ENCODE results near the gene PPP1R1C.

DNA sequence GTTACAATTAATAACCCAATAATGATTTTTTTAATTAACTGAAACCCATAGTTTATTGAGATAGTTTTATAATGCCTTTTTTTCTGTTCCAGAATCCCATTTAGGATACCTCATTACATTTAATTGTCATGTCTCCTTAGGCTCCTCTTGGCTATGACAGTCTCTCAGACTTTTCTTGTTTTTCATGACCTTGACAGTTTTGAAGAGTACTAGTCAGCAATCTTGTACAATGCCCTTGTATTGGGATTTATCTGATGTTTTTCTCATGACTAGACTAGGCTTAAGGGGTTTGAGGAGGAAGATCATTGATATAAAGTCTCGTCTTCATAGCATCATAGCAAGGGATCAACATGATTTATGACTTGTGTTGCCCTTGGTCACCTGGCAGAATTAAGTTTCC lies 72.4 kb downstream of the PPP1R1C start:
- TF ChIP-seq ZFP36 (IDR thresholded peaks at IDR 0.05; ENCODE audit: borderline replicate concordance, low read depth, low read length, partially characterized antibody): no peak
- no peak for TF ChIP-seq PAX8 (CRISPR knock-in tag; IDR thresholded peaks at IDR 0.05; ENCODE audit: borderline replicate concordance)
- TF ChIP-seq RFX5 (IDR thresholded peaks at IDR 0.05; ENCODE audit: low read depth, low read length): no peak
- no peak for TF ChIP-seq ERF (CRISPR knock-in tag; IDR thresholded peaks at IDR 0.05)
- TF ChIP-seq CBFB (CRISPR knock-in tag; IDR thresholded peaks at IDR 0.05): no peak
- TF ChIP-seq, protein P1, sequence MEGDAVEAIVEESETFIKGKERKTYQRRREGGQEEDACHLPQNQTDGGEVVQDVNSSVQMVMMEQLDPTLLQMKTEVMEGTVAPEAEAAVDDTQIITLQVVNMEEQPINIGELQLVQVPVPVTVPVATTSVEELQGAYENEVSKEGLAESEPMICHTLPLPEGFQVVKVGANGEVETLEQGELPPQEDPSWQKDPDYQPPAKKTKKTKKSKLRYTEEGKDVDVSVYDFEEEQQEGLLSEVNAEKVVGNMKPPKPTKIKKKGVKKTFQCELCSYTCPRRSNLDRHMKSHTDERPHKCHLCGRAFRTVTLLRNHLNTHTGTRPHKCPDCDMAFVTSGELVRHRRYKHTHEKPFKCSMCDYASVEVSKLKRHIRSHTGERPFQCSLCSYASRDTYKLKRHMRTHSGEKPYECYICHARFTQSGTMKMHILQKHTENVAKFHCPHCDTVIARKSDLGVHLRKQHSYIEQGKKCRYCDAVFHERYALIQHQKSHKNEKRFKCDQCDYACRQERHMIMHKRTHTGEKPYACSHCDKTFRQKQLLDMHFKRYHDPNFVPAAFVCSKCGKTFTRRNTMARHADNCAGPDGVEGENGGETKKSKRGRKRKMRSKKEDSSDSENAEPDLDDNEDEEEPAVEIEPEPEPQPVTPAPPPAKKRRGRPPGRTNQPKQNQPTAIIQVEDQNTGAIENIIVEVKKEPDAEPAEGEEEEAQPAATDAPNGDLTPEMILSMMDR (CRISPR knock-in tag; IDR thresholded peaks at IDR 0.05): no peak
- no peak for TF ChIP-seq POLR2A (IDR thresholded peaks at IDR 0.05; ENCODE audit: insufficient read depth in 1 of 2, low read depth in 2 of 2, low read length in 2 of 2)
- TF ChIP-seq KAT2B (IDR thresholded peaks at IDR 0.05; ENCODE audit: borderline replicate concordance, low read depth, low read length): no peak
- TF ChIP-seq, protein P2, sequence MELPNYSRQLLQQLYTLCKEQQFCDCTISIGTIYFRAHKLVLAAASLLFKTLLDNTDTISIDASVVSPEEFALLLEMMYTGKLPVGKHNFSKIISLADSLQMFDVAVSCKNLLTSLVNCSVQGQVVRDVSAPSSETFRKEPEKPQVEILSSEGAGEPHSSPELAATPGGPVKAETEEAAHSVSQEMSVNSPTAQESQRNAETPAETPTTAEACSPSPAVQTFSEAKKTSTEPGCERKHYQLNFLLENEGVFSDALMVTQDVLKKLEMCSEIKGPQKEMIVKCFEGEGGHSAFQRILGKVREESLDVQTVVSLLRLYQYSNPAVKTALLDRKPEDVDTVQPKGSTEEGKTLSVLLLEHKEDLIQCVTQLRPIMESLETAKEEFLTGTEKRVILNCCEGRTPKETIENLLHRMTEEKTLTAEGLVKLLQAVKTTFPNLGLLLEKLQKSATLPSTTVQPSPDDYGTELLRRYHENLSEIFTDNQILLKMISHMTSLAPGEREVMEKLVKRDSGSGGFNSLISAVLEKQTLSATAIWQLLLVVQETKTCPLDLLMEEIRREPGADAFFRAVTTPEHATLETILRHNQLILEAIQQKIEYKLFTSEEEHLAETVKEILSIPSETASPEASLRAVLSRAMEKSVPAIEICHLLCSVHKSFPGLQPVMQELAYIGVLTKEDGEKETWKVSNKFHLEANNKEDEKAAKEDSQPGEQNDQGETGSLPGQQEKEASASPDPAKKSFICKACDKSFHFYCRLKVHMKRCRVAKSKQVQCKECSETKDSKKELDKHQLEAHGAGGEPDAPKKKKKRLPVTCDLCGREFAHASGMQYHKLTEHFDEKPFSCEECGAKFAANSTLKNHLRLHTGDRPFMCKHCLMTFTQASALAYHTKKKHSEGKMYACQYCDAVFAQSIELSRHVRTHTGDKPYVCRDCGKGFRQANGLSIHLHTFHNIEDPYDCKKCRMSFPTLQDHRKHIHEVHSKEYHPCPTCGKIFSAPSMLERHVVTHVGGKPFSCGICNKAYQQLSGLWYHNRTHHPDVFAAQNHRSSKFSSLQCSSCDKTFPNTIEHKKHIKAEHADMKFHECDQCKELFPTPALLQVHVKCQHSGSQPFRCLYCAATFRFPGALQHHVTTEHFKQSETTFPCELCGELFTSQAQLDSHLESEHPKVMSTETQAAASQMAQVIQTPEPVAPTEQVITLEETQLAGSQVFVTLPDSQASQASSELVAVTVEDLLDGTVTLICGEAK (IDR thresholded peaks at IDR 0.05): no peak
- TF ChIP-seq, protein P2 (CRISPR knock-in tag; IDR thresholded peaks at IDR 0.05): no peak
- no peak for TF ChIP-seq ZNF589 (CRISPR knock-in tag; conservative IDR thresholded peaks at IDR 0.05)
- TF ChIP-seq PAWR (CRISPR knock-in tag; IDR thresholded peaks at IDR 0.05; ENCODE audit: borderline replicate concordance): no peak
